ENCODE results near the gene ENTPD8. TPM values are rescaled to one million over a fixed set of nuclear protein-coding genes. Genes with fewer than 3 reads are reported as not detected.

The ENTPD8 gene
- total and polyA plus RNA-seq, 2 donors (not counting 3 experiments of a cell fraction or from before 2014, with no cell fraction given): 0.44 to 0.51 TPM

GRCh38 chr9:137397675-137398423 is 43.3 kb downstream of the ENTPD8 start:
- no peak for FAIRE-seq
- Histone ChIP-seq H4K20me1 (replicated peaks; ENCODE audit: control insufficient read depth, extremely low read depth, insufficient read depth, low read length) (no peaks in the 10 kb centered on the region), H3K27me3 (ENCODE audit: control insufficient read depth in 2 of 2, insufficient read depth in 2 of 2, low read length in 2 of 2) (no peaks in the 10 kb centered on the region), H3K9me1 (replicated peaks; ENCODE audit: control insufficient read depth, extremely low read depth, insufficient read depth, low read length) (no peaks in the 10 kb centered on the region), H3K79me2 (ENCODE audit: control insufficient read depth, insufficient read depth, low read length) (no peaks in the 10 kb centered on the region), H3K27ac (ENCODE audit: insufficient read depth, low read depth, low read length) (no peak overlapping the region), H3K36me3 (ENCODE audit: control insufficient read depth in 2 of 2, extremely low read depth in 1 of 2, insufficient read depth in 2 of 2, low read length in 2 of 2) (peaks cover 0 to 2% of the 10 kb centered on the region in 2 experiments), H3K9me3 (replicated peaks; ENCODE audit: control insufficient read depth, insufficient read depth, low read length) (no peaks in the 10 kb centered on the region), H3K9ac (replicated peaks; ENCODE audit: extremely low read depth, insufficient read depth, low read length) (no peak overlapping the region), H3K4me1 (ENCODE audit: control insufficient read depth, extremely low read depth, insufficient read depth, low read length) (no peaks in the 10 kb centered on the region), H2AFZ (ENCODE audit: low read depth, low read length) (no peak overlapping the region), H3K4me3 (replicated peaks in 1 of 3; ENCODE audit: insufficient read depth in 1 of 3, low read depth in 1 of 3, low read length in 3 of 3) (no peak overlapping the region), H3K4me2 (ENCODE audit: insufficient read depth, low read length) (no peak overlapping the region)
- TF ChIP-seq MAX (IDR thresholded peaks at IDR 0.05; ENCODE audit: insufficient read depth, insufficient read length): no peak
- DNase-seq (ENCODE audit: low read depth, low spot score): no peak
- CTCF ChIA-PET: no interaction called here
- dilution Hi-C loops (cut with MboI; ENCODE audit: extremely low pct_ligation_motif_present, low sequenced_read_pairs): no loop called here
- BruUV-seq (replicated peaks): no TSS peak
- POLR2A ChIA-PET: no interaction called here
- intact Hi-C loops (cut with micrococcal nuclease): no loop called here

GRCh38 chr9:137396634-137397367 is 44.4 kb downstream of the ENTPD8 start:
- ChIA-PET CTCF (interaction anchor here (1.0 kb wide), 1 partner anchor 9 kb away, joined by 4 read pairs; no protein-coding TSS in a partner anchor), POLR2A (no interaction called here)
- Histone ChIP-seq H3K4me3 (replicated peaks in 1 of 3; ENCODE audit: insufficient read depth in 1 of 3, low read depth in 1 of 3, low read length in 3 of 3) (no peak overlapping the region), H3K4me1 (ENCODE audit: control insufficient read depth, extremely low read depth, insufficient read depth, low read length) (no peaks in the 10 kb centered on the region), H3K9me1 (replicated peaks; ENCODE audit: control insufficient read depth, extremely low read depth, insufficient read depth, low read length) (no peaks in the 10 kb centered on the region), H4K20me1 (replicated peaks; ENCODE audit: control insufficient read depth, extremely low read depth, insufficient read depth, low read length) (no peaks in the 10 kb centered on the region), H3K4me2 (ENCODE audit: insufficient read depth, low read length) (no peak overlapping the region), H3K9ac (replicated peaks; ENCODE audit: extremely low read depth, insufficient read depth, low read length) (no peak overlapping the region), H3K9me3 (replicated peaks; ENCODE audit: control insufficient read depth, insufficient read depth, low read length) (no peaks in the 10 kb centered on the region), H3K27me3 (ENCODE audit: control insufficient read depth in 2 of 2, insufficient read depth in 2 of 2, low read length in 2 of 2) (no peaks in the 10 kb centered on the region), H3K27ac (ENCODE audit: insufficient read depth, low read depth, low read length) (no peak overlapping the region), H2AFZ (ENCODE audit: low read depth, low read length) (no peak overlapping the region), H3K36me3 (ENCODE audit: control insufficient read depth in 2 of 2, extremely low read depth in 1 of 2, insufficient read depth in 2 of 2, low read length in 2 of 2) (peaks cover 0 to 4% of the 10 kb centered on the region in 2 experiments), H3K79me2 (ENCODE audit: control insufficient read depth, insufficient read depth, low read length) (no peaks in the 10 kb centered on the region)
- BruUV-seq (replicated peaks): no TSS peak
- DNase-seq (ENCODE audit: low read depth, low spot score) (no peak), FAIRE-seq (no peak)
- intact Hi-C loops (cut with micrococcal nuclease) (no loop called here), dilution Hi-C loops (cut with MboI; ENCODE audit: extremely low pct_ligation_motif_present, low sequenced_read_pairs) (no loop called here)
- TF ChIP-seq MYC (IDR thresholded peaks at IDR 0.05; ENCODE audit: low read depth, low read length): no peak
- no peak for TF ChIP-seq POLR2A (IDR thresholded peaks at IDR 0.05; ENCODE audit: low read depth, low read length)
- TF ChIP-seq CTCF (IDR thresholded peaks at IDR 0.05; ENCODE audit: extremely low read depth in 1 of 2, insufficient read depth in 1 of 2, low read depth in 1 of 2, low read length in 2 of 2): no peak
- TF ChIP-seq JUN (IDR thresholded peaks at IDR 0.05; ENCODE audit: borderline replicate concordance, insufficient read depth, insufficient read length, low read depth): no peak
- no peak for TF ChIP-seq FOS (IDR thresholded peaks at IDR 0.05; ENCODE audit: borderline replicate concordance, insufficient read depth, low read length)
- TF ChIP-seq MAX (IDR thresholded peaks at IDR 0.05; ENCODE audit: insufficient read depth, insufficient read length): no peak
- no peak for TF ChIP-seq EZH2 (IDR thresholded peaks at IDR 0.05; ENCODE audit: borderline replicate concordance, low read depth, low read length, severe bottlenecking)
- TF ChIP-seq POLR2AphosphoS5 (IDR thresholded peaks at IDR 0.05; ENCODE audit: insufficient read depth, low read depth, low read length): no peak
- TF ChIP-seq GATA2 (IDR thresholded peaks at IDR 0.05; ENCODE audit: insufficient read depth, insufficient read length, low read depth, low read length): no peak

All from endothelial cell of umbilical vein (primary cell).